ENCODE results near the gene TOMM40.

DNA sequence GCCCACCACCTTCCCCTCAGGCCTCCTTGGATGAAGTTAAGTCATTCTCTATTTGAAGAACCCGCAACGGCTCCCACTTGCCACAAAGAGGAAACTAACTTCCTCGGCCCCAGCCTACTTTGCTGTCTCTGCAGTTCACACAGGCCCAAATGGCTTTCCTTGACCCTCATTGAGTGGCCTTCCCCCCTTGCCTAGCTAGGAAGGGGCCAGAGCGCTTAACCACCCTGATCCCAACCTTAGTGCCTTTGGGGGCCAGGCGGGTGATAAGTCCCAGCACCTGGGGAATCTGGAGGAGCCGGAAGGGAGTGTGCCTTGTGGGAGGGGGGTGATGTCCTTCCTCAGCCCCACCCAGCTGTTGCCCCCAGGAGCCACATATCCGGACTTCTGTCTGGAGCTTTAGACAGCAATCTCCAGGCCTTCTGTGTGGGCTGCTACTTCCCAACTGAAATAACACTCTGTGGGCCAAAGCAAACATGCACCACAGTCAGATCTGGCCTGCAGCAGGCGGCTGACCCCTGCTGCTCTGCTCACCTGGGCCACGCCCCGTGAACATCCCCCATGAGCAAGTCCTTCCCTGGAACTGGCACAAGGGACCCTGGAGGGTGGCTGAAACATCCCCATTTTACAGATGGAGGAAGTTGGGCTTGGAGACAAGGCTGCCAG is 34.5 kb upstream of the TOMM40 start:
- TF ChIP-seq GATA2 (IDR thresholded peaks at IDR 0.05; ENCODE audit: low read depth, low read length): no peak
- TF ChIP-seq GATA3 (IDR thresholded peaks at IDR 0.05; ENCODE audit: low read depth, low read length): no peak
